Activated naive CD4-positive, alpha-beta T cell treated with anti-CD3 and anti-CD28 coated beads, Interleukin-2, amount 50 U/mL, for 72 hours (primary cell): ENCODE data around the gene PAIP2. TPM values are rescaled to one million over a fixed set of nuclear protein-coding genes. Genes with fewer than 3 reads are reported as not detected.
A peak's percentile ranks its signal among the peaks of the same experiment; 100 is the strongest.
"Not testable (repeated sequence)": the region's sequence is repeated elsewhere in the genome, so short reads cannot be mapped to it uniquely, and the experiment has no call there.

Experiments
- ATAC-seq, 2 donors: fragments of 150-1000 bp; cut with Tn5 transposase; 2 replicates each; pipeline ENCODE4 v1.10.0; 2021; ENCODE audit warnings: mild to moderate bottlenecking in 2 of 2, moderate library complexity in 2 of 2
- DNase-seq, 2 donors: peaks; one replicate each; pipeline ENCODE4 v3.0.0; 2021 to 2022; ENCODE audit warnings: low spot score in 2 of 2
- H3K27ac Mint-ChIP-seq, 2 donors: one replicate each; pipeline ENCODE4 v1.8.0; 2022; ENCODE audit warnings: mild to moderate bottlenecking in 2 of 2, mixed read lengths in 2 of 2
- H3K36me3 Mint-ChIP-seq, 2 donors: one replicate each; pipeline ENCODE4 v1.8.0; 2022; ENCODE audit warnings: mixed read lengths in 2 of 2
- H3K9me3 Mint-ChIP-seq, 2 donors: one replicate each; pipeline ENCODE4 v1.8.0; 2022; ENCODE audit warnings: mixed read lengths in 2 of 2
- total RNA-seq, 2 donors: library from RNA; stranded (reverse); gene quantifications; one replicate each; pipeline ENCODE4 v1.2.3, GENCODE V29; 2022

The PAIP2 gene
- total RNA-seq, 2 donors from 2014 or later = 85.7 to 111 TPM

DNA sequence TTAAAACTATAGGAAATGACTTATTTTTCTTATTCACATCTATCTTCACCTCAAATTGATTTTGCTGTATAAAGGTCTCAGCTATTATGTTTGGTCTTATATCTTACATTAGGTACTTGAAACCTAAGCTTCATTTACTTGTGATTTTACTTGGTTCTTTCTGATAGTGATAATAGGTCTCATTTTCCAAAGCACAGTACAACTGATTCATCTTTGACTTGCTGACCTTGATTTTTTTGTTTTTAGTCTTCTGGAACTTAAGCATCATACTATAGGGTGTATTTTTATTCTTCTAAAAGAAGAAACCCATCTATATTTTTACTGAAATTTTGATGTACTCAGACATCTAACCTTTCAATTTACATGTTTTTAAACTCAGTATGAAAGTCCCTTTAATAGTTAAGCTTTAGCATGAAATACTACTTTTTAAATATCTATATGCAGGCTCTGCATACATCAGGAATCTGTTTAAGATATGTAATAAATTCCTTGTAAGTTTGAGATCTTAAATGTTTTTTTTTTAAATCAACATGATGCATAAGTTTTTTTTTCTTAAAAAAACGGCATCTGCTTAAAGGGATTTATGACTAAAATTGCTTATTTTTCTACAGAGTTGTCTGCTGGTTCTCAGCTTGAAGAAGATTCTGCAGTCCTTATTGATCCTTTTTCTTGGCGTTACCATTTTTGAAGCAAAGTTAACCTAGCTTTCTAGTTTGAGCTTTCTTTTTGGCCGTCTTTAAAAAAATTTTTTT, 34.9 kb upstream of the PAIP2 start:
- peak; percentile 30 to 76 for ATAC-seq
- H3K9me3 Mint-ChIP-seq = no peaks in the 10 kb centered on the region
- peaks cover 0 to 5% of the 10 kb centered on the region in 2 donors for H3K36me3 Mint-ChIP-seq
- peak overlapping the region; percentile 14 to 83 for H3K27ac Mint-ChIP-seq
- no peak for DNase-seq

DNA sequence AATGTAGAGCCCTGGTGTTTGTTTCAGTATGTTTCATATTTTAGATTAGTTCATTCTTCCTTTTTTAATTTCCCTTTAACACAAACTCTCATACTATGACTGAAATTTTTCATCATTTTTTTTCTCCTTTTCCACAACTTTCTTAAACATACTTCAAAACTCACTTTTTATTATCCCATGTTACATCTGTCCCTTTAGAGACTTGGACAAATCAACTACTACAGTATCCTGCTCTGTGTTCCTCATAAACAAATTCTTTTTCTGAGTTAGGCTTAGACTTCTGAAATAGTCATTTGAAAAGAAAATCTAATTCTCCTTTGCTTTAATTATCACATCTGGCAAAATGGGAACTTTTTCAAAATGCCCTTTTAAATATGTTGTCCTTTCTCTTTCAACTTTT, 32.9 kb upstream of the PAIP2 start:
- peaks cover 0 to 5% of the 10 kb centered on the region in 2 donors for H3K36me3 Mint-ChIP-seq

DNA sequence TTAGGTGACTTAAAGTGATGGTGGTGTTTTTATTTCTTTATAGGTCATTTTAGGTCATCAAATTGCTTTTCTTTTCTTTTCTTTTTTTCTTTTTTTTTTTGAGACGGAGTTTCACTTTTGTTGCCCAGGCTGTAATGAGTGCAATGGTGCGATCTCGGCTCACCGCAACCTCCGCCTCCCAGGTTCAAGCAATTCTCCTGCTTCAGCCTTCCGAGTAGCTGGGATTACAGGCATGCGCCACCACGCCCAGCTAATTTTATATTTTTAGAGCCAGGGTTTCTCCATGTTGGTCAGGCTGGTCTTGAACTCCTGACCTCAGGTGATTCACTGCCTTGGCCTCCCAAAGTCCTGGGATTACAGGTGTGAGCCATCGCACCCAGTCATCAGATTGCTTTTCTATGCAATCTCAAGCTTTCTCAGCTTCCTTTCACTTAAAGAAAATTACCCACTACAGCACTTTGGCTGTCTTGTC, 30.9 kb upstream of the PAIP2 start:
- not testable (repeated sequence) for DNase-seq

More for the DNA sequence above, 32.9 kb upstream of the PAIP2 start:
- ATAC-seq (no peak), DNase-seq (no peak)
- Mint-ChIP-seq H3K27ac (peak overlapping the region; percentile 15 to 19), H3K9me3 (no peaks in the 10 kb centered on the region)

DNA sequence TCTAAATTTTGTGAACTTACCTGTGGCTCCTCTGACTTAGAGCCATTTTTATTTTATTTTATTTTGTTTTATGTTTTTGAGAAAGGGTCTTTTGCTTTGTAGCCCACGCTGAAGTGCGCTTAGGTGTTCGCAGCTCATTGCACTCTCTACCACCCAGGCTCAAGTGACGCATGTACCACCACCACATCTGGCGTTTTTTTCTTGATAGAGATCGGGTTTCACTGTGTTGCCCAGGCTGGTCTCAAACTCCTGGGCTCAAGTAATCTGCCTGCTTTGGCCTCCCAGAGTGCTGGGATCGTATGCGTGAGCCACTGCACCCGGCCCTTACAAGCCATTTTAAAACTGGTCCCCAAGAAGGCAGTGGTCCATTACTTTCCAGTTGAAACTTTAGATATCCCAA, 29.6 kb upstream of the PAIP2 start:
- peaks cover 0 to 11% of the 10 kb centered on the region in 2 donors for H3K36me3 Mint-ChIP-seq
- H3K9me3 Mint-ChIP-seq = no peaks in the 10 kb centered on the region
- no peak overlapping the region for H3K27ac Mint-ChIP-seq
- DNase-seq = no peak
- ATAC-seq = no peak

More for the DNA sequence above, 30.9 kb upstream of the PAIP2 start:
- H3K9me3 Mint-ChIP-seq, H3K36me3 Mint-ChIP-seq: not testable (repeated sequence)
- ATAC-seq = peak in 1 of 2 donors; percentile 43
- peak overlapping the region; percentile 67 to 91 for H3K27ac Mint-ChIP-seq

GRCh38 chr5:139314276-139314675, 27.4 kb upstream of the PAIP2 start:
- peaks cover 0 to 15% of the 10 kb centered on the region in 2 donors for H3K36me3 Mint-ChIP-seq
- no peak for DNase-seq
- H3K27ac Mint-ChIP-seq = peak overlapping the region in 1 of 2 donors; percentile 44
- no peaks in the 10 kb centered on the region for H3K9me3 Mint-ChIP-seq
- no peak for ATAC-seq

- Mint-ChIP-seq H3K9me3 (no peaks in the 10 kb centered on the region), H3K36me3 (peaks cover 0 to 15% of the 10 kb centered on the region in 2 donors), H3K27ac (peak overlapping the region in 1 of 2 donors; percentile 79)
- no peak for DNase-seq
- no peak for ATAC-seq
These were observed 26.5 kb upstream of the PAIP2 start for GRCh38 chr5:139315056-139315615.

DNA sequence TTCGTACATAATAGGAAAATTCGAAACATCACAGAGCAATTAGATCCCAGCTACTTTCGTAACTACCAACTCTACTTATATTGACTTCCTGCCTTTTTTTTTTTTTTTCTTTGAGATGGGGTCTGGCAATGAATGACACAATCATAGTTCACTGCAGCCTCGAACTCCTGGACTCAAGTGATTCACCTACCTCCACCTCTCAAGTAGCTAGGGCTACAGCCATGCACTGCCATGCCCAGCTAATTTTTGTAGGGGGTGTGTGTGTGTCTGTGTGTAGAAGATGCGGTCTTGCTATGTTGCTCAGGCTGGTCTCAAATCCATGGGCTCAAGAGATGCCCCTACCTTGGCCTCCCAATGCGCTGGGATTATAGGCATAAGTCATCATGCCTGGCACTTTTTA, 5.8 kb upstream of the PAIP2 start:
- DNase-seq = no peak
- H3K9me3 Mint-ChIP-seq = no peaks in the 10 kb centered on the region

GRCh38 chr5:139340051-139340450, 1.6 kb upstream of the PAIP2 start:
- no peak for DNase-seq
- Mint-ChIP-seq H3K27ac (no peak overlapping the region), H3K36me3 (peaks cover 18 to 23% of the 10 kb centered on the region in 2 donors), H3K9me3 (no peaks in the 10 kb centered on the region)
- no peak for ATAC-seq

More for the DNA sequence above, 5.8 kb upstream of the PAIP2 start:
- Mint-ChIP-seq H3K36me3 (peaks cover 0 to 6% of the 10 kb centered on the region in 2 donors), H3K27ac (peak overlapping the region; percentile 39 to 60)
- ATAC-seq = peak; percentile 28 to 39

- Mint-ChIP-seq H3K9me3 (no peaks in the 10 kb centered on the region), H3K27ac (peak overlapping the region; percentile 94 to 98), H3K36me3 (peaks cover 18 to 23% of the 10 kb centered on the region in 2 donors)
- DNase-seq = no peak
- no peak for ATAC-seq
These were observed 416 bp upstream of the PAIP2 start for GRCh38 chr5:139341187-139341688.

DNA sequence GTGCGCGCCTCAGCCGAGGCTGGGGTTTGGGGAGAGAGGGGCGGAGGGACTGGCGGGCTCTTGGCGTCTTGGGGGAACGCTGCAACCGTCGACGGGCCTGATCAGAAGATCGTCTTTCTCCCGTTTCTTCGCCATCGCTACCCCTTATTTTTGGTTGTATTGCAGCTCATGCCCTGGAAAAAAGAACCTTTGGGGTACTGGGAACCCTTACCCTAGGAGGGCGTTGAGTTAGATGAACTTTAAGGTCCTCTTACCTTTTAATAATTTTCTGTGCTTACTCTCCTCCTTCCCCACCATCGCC, 719 bp downstream of the PAIP2 start:
- DNase-seq (no peak), ATAC-seq (no peak)
- Mint-ChIP-seq H3K9me3 (no peaks in the 10 kb centered on the region), H3K27ac (peak overlapping the region; percentile 94 to 98), H3K36me3 (peaks cover 18 to 31% of the 10 kb centered on the region in 2 donors)

- ATAC-seq (no peak), DNase-seq (no peak)
- Mint-ChIP-seq H3K9me3 (no peaks in the 10 kb centered on the region), H3K36me3 (peaks cover 18 to 31% of the 10 kb centered on the region in 2 donors), H3K27ac (peak overlapping the region; percentile 94 to 98)
These were observed 1.8 kb downstream of the PAIP2 start for GRCh38 chr5:139343476-139343875.

- DNase-seq (no peak), ATAC-seq (no peak)
- Mint-ChIP-seq H3K27ac (no peak overlapping the region), H3K9me3 (no peaks in the 10 kb centered on the region), H3K36me3 (peaks cover 18 to 31% of the 10 kb centered on the region in 2 donors)
These were observed 2.5 kb downstream of the PAIP2 start for GRCh38 chr5:139344177-139344576.

DNA sequence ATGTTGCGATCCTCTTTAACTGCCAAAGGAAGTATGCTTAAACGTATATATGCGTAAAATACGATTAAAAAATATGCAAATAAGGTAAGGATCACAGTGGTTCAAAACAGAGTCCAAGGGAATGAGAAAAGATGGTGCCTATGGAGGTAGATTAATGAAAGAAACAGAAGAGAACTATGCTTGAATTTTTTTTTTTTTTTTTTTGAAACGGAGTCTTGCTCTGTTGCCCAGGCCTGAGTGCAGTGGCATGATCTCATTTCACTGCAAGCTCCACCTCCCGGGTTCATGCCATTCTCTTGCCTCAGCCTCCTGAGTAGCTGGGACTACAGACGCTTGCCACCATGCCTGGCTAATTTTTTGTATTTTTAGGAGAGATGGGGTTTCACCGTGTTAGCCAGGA, 3.8 kb downstream of the PAIP2 start:
- Mint-ChIP-seq H3K36me3 (peaks cover 18 to 31% of the 10 kb centered on the region in 2 donors), H3K27ac (peak overlapping the region in 1 of 2 donors; percentile 81)
- DNase-seq, ATAC-seq, H3K9me3 Mint-ChIP-seq: not testable (repeated sequence)

DNA sequence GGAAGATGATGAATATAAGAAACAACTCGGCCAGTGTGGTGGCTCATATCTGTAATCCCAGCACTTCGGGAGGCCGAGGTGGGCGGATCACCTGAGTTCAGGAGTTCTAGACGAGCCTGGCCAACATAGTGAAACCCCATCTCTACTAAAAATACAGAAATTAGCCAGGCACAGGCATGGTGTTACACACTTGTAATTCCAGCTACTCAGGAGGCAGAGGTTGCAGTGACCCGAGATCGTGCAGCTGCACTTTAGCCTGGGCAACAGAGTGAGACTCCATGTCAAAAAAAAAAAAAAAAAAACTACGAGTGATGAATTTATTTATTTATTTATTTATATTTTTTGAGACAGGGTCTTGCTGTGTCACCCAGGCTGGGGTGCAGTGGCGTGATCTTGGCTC, 6.2 kb downstream of the PAIP2 start:
- not testable (repeated sequence) for DNase-seq, H3K27ac Mint-ChIP-seq, H3K9me3 Mint-ChIP-seq
- ATAC-seq = peak in 1 of 2 donors; percentile 14
- peaks cover 6 to 16% of the 10 kb centered on the region in 2 donors for H3K36me3 Mint-ChIP-seq

DNA sequence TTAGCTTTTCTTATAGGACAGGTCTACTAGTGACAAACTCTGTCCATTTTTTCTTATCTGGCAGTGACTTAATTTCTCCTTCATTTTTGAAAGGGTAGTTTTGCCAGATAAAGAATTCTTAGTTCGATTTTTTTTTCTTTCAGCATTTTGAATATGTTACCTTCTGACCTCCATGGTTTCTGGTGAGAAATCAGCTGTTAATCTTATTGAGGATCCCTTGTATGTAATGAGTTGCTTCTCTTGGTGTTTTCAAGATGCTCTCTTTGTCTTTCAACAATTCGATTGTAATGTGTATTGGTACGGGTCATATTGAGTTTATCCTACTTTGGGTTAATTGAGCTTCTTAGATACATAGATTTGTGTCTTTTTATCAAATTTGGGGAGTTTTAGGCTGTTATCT, 12.5 kb downstream of the PAIP2 start:
- peaks cover 0 to 9% of the 10 kb centered on the region in 2 donors for H3K36me3 Mint-ChIP-seq
- no peak overlapping the region for H3K27ac Mint-ChIP-seq
- no peaks in the 10 kb centered on the region for H3K9me3 Mint-ChIP-seq
- DNase-seq (no peak), ATAC-seq (no peak)

- not testable (repeated sequence) for H3K27ac Mint-ChIP-seq, DNase-seq, H3K36me3 Mint-ChIP-seq, H3K9me3 Mint-ChIP-seq, ATAC-seq
These were observed 14.2 kb downstream of the PAIP2 start for GRCh38 chr5:139355900-139356299.

GRCh38 chr5:139358064-139358463, 16.4 kb downstream of the PAIP2 start:
- Mint-ChIP-seq H3K36me3 (peaks cover 0 to 11% of the 10 kb centered on the region in 2 donors), H3K27ac (no peak overlapping the region), H3K9me3 (no peaks in the 10 kb centered on the region)
- DNase-seq (no peak), ATAC-seq (no peak)
